IMR-90 (cell line): ENCODE results near the gene CTBP2. TPM values are rescaled to one million over a fixed set of nuclear protein-coding genes. Genes with fewer than 3 reads are reported as not detected.

Experiments
- ATAC-seq: fragments of 200-7000 bp; cut with Tn5 transposase; 2 replicates; pipeline ENCODE4 v1.9.1; 2020; ENCODE audit warnings: low read depth, mild to moderate bottlenecking, moderate library complexity
- BruUV-seq: library from RNA; stranded (reverse); fragments of 400-500 nt; replicated peaks from 2 replicates; lab custom pipeline; 2021; lab: Mats Ljungman, UMichigan
- CTCF ChIA-PET: fragments of 300-600 bp; formaldehyde crosslinking; extraction: SDS; loops from one replicate; lab custom pipeline; 2021; ENCODE audit warnings: antibody characterized with exemption; lab: Yijun Ruan, JAX
- POLR2A ChIA-PET: fragments of 300-600 bp; sonication (Branson Sonifier 250); formaldehyde crosslinking; loops from one replicate; lab custom pipeline; 2022; ENCODE audit warnings: antibody characterized with exemption; ENCODE audit not compliant: unreplicated experiment; lab: Charles Lee
- DNase-seq: peaks from one replicate; pipeline ENCODE4 v3.0.0; 2013
- H2AFZ ChIP-seq: replicated peaks from 2 replicates; pipeline ENCODE3; 2013; ENCODE audit warnings: low read length, mild to moderate bottlenecking; ENCODE audit not compliant: poor library complexity
- H2AK5ac ChIP-seq: 2 replicates; pipeline ENCODE4 v1.6.1; 2013; ENCODE audit warnings: low read depth, low read length, inconsistent platforms
- H2AK9ac ChIP-seq: replicated peaks from 2 replicates; pipeline ENCODE3; 2013; ENCODE audit warnings: mild to moderate bottlenecking, low read depth, low read length, moderate library complexity; ENCODE audit not compliant: poor library complexity
- H2BK120ac ChIP-seq: 2 replicates; pipeline ENCODE4 v1.6.1; 2013; ENCODE audit warnings: low read depth, low read length, inconsistent platforms
- H2BK15ac ChIP-seq: 3 replicates; pipeline ENCODE4 v1.6.1; 2013; ENCODE audit warnings: low read depth, low read length, inconsistent platforms
- H2BK20ac ChIP-seq: 2 replicates; pipeline ENCODE4 v1.6.1; 2013; ENCODE audit warnings: low read depth, mild to moderate bottlenecking, inconsistent platforms, low read length, moderate library complexity
- H2BK5ac ChIP-seq: 2 replicates; pipeline ENCODE4 v1.6.1; 2013; ENCODE audit warnings: mild to moderate bottlenecking, low read depth, low read length, inconsistent platforms; ENCODE audit not compliant: poor library complexity, severe bottlenecking
- H3K14ac ChIP-seq: replicated peaks from 2 replicates; pipeline ENCODE4 v1.6.1; 2013; ENCODE audit warnings: low read depth, low read length, inconsistent platforms
- H3K18ac ChIP-seq: 2 replicates; pipeline ENCODE4 v1.6.1; 2013; ENCODE audit warnings: low read depth, low read length, control low read depth
- H3K23ac ChIP-seq: 2 replicates; pipeline ENCODE4 v1.6.1; 2013; ENCODE audit warnings: low read depth, low read length, inconsistent platforms
- H3K27ac ChIP-seq: 2 replicates; pipeline ENCODE4 v1.5.1; 2013; ENCODE audit warnings: mild to moderate bottlenecking, control low read depth, low read length; ENCODE audit not compliant: insufficient read depth
- H3K27me3 ChIP-seq: 2 replicates; pipeline ENCODE4 v1.6.1; 2013; ENCODE audit warnings: low read length; ENCODE audit not compliant: control insufficient read depth, insufficient read depth
- H3K36me3 ChIP-seq: 2 replicates; pipeline ENCODE4 v1.6.1; 2013; ENCODE audit warnings: low read length, mixed read lengths; ENCODE audit not compliant: control insufficient read depth, insufficient read depth
- H3K4ac ChIP-seq: 2 replicates; pipeline ENCODE4 v1.6.1; 2013; ENCODE audit warnings: low read depth, low read length, inconsistent platforms
- H3K4me1 ChIP-seq: 2 replicates; pipeline ENCODE4 v1.6.1; 2013; ENCODE audit warnings: low read length, mixed read lengths; ENCODE audit not compliant: control insufficient read depth, insufficient read depth
- H3K4me2 ChIP-seq: 2 replicates; pipeline ENCODE4 v1.6.1; 2013; ENCODE audit warnings: low read depth, mild to moderate bottlenecking, control low read depth, low read length, moderate library complexity
- H3K4me3 ChIP-seq: 2 replicates; pipeline ENCODE4 v1.5.1; 2013; ENCODE audit warnings: low read depth, mild to moderate bottlenecking, control low read depth, low read length, moderate library complexity; ENCODE audit not compliant: insufficient read depth
- H3K56ac ChIP-seq: 2 replicates; pipeline ENCODE4 v1.6.1; 2013; ENCODE audit warnings: low read length, inconsistent platforms; ENCODE audit not compliant: insufficient read depth; ENCODE audit errors: extremely low read depth
- H3K79me1 ChIP-seq, 2 experiments: 2 replicates each; pipeline ENCODE4 v1.6.1; 2013; ENCODE audit warnings: low read length in 2 of 2, inconsistent platforms in 1 of 2, low read depth in 1 of 2
- H3K9ac ChIP-seq: 2 replicates; pipeline ENCODE4 v1.6.1; 2013; ENCODE audit warnings: low read depth, low read length, control low read depth
- H3K9me1 ChIP-seq: 2 replicates; pipeline ENCODE4 v1.6.1; 2013; ENCODE audit warnings: low read length, inconsistent platforms; ENCODE audit not compliant: insufficient read depth
- H3K9me3 ChIP-seq: 2 replicates; pipeline ENCODE4 v1.6.1; 2013; ENCODE audit warnings: low read length; ENCODE audit not compliant: control insufficient read depth, insufficient read depth
- H4K20me1 ChIP-seq: 2 replicates; pipeline ENCODE4 v1.6.1; 2013; ENCODE audit warnings: low read length, inconsistent platforms; ENCODE audit not compliant: insufficient read depth
- H4K5ac ChIP-seq: 2 replicates; pipeline ENCODE4 v1.6.1; 2013; ENCODE audit warnings: mild to moderate bottlenecking, low read depth, low read length, control low read depth
- H4K8ac ChIP-seq, 2 experiments: 2 replicates each; pipeline ENCODE4 v1.6.1; 2013; ENCODE audit warnings: low read depth in 2 of 2, low read length in 2 of 2, control low read depth in 1 of 2, inconsistent platforms in 1 of 2
- H4K91ac ChIP-seq: 2 replicates; pipeline ENCODE4 v1.6.1; 2013; ENCODE audit warnings: low read depth, low read length, inconsistent platforms; ENCODE audit not compliant: insufficient read depth
- BHLHE40 ChIP-seq: fragments of 150-350 bp; IDR thresholded peaks from 2 replicates; pipeline ENCODE4 v1.6.1; 2016; ENCODE audit warnings: mild to moderate bottlenecking, low read depth, low read length
- CEBPB ChIP-seq: IDR thresholded peaks from 2 replicates; pipeline ENCODE4 v1.6.1; 2012; ENCODE audit warnings: low read depth, low read length, improper control_type of control experiment
- CHD1 ChIP-seq: IDR thresholded peaks from 2 replicates; pipeline ENCODE4 v1.6.1; 2012; ENCODE audit warnings: low read depth, low read length, improper control_type of control experiment
- FOS ChIP-seq: fragments of 150-350 bp; IDR thresholded peaks from 2 replicates; pipeline ENCODE4 v1.6.1; 2016; ENCODE audit warnings: low read depth, low read length
- MAFK ChIP-seq: IDR thresholded peaks from 2 replicates; pipeline ENCODE4 v1.6.1; 2012; ENCODE audit warnings: low read depth, low read length, improper control_type of control experiment
- MAZ ChIP-seq: IDR thresholded peaks from 2 replicates; pipeline ENCODE4 v1.6.1; 2012; ENCODE audit warnings: low read depth, mild to moderate bottlenecking, low read length, improper control_type of control experiment, moderate library complexity, borderline replicate concordance
- MXI1 ChIP-seq: IDR thresholded peaks from 2 replicates; pipeline ENCODE4 v1.6.1; 2012; ENCODE audit warnings: low read depth, mild to moderate bottlenecking, low read length, moderate library complexity, borderline replicate concordance
- NFE2L2 ChIP-seq: fragments of 150-350 bp; IDR thresholded peaks from 2 replicates; pipeline ENCODE4 v1.6.1; 2016; ENCODE audit warnings: low read depth, mild to moderate bottlenecking, low read length
- POLR2A ChIP-seq: IDR thresholded peaks from 2 replicates; pipeline ENCODE4 v1.6.1; 2012; ENCODE audit warnings: mild to moderate bottlenecking, low read depth, low read length
- RAD21 ChIP-seq: IDR thresholded peaks from 2 replicates; pipeline ENCODE4 v1.6.1; 2012; ENCODE audit warnings: low read length, improper control_type of control experiment
- RFX5 ChIP-seq: IDR thresholded peaks from 2 replicates; pipeline ENCODE4 v1.8.0; 2012; ENCODE audit warnings: low read depth, mild to moderate bottlenecking, low read length, moderate library complexity
- SMC3 ChIP-seq: fragments of 150-350 bp; IDR thresholded peaks from 2 replicates; pipeline ENCODE4 v1.6.1; 2016; ENCODE audit warnings: low read depth, mild to moderate bottlenecking, antibody characterized with exemption, low read length, moderate library complexity
- WGBS, 2 experiments: methylation state at CpG; one replicate each; pipeline versions ENCODE4 v1.1.5 to v1.1.7; 2013; ENCODE audit warnings: missing lambda C conversion rate in 2 of 2; ENCODE audit not compliant: insufficient read length in 1 of 2; ENCODE audit errors: extremely low coverage in 2 of 2; 5-methylcytosine and 5-hydroxymethylcytosine counted together
- dilution Hi-C: fragments of 300-500 bp; cut with HindIII; formaldehyde crosslinking; loops from one replicate; pipeline ENCODE4 v1.14.3; 2018; ENCODE audit warnings: low sequenced_read_pairs; ENCODE audit not compliant: unreplicated experiment
- in situ Hi-C: fragments of 300-500 bp; cut with MboI; formaldehyde crosslinking; loops from 3 replicates; pipeline ENCODE4 v1.14.3; 2019; ENCODE audit warnings: low sequenced_read_pairs, inconsistent platforms, mixed read lengths
- intact Hi-C: fragments of 100-400 bp; cut with micrococcal nuclease; formaldehyde crosslinking; loops from 2 replicates; pipeline ENCODE4 v1.10.0; 2022
- polyA plus RNA-seq, 3 experiments: library from polyadenylated mRNA; depleted of rRNA; stranded (reverse); fragments of >200 nt; gene quantifications; 2 replicates each; pipeline ENCODE4 v1.2.3, GENCODE V29; 2012; ENCODE audit warnings: low replicate concordance in 1 of 3
- total RNA-seq: library from RNA; depleted of rRNA; stranded (reverse); fragments of >200 nt; gene quantifications from 2 replicates; pipeline ENCODE4 v1.2.3, GENCODE V29; 2012
- TF ChIP-seq, protein P1 (sequence below): conservative IDR thresholded peaks from 2 replicates; pipeline ENCODE4 v1.5.1; 2012; ENCODE audit warnings: mild to moderate bottlenecking, low read depth, low read length, improper control_type of control experiment
- TF ChIP-seq, protein P2 (sequence below): fragments of 150-350 bp; IDR thresholded peaks from 2 replicates; pipeline ENCODE4 v1.6.1; 2016; ENCODE audit warnings: low read depth, mild to moderate bottlenecking, low read length, moderate library complexity, borderline replicate concordance

Gene CTBP2
- total and polyA plus RNA-seq, 2 of the 4 experiments (the other 2 are of a cell fraction): 81.0 to 86.6 TPM

DNA sequence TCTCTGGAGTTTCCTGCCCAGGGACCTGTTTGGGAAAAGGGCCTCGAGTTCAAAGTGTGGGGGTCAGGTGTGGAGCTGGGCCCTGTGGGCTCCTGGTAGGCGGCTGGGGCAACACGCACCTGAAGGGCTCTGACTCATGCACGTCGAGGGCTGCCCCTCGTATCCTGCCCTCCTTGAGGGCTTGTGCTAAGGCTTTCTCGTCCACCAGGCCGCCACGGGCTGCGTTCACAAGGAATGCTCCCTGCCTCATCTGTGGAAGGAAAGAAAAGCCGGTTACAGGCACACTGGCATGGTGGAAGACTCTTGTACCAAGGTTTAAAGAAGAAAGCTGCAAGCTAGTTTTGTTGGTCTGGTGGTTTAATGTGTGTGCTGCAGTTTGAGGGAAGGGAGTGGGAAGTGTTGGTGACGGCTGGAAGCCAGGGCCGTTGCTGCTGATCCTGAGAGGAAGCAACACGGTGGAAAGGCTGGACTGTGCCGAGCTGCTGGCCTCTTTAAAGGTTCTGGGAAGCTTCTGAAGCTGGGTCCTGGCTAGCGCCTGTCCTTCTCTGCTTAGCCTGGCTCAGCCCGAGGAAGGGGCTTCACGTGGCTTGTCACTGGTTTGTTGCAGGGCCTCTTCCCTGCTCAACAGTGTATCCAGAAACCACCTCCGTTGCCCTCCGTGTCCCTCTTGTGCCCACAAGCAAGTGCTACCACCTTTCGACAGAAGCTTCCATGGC is 166.5 kb downstream of the CTBP2 start:
- intact Hi-C loops: loop anchor here (5.0 to 10.0 kb wide), 2 partner anchors 348 to 721 kb away; partner anchors contain the start of gene EDRF1
- Histone ChIP-seq H3K4ac (no peak overlapping the region), H3K14ac (no peak overlapping the region), H3K36me3 (peaks cover 81% of the 10 kb centered on the region), H2BK20ac (no peak overlapping the region), H2AK9ac (no peak overlapping the region), H3K56ac (no peak overlapping the region), H2BK120ac (no peak overlapping the region), H4K5ac (no peak overlapping the region), H4K8ac (no peak overlapping the region), H3K23ac (no peak overlapping the region), H2BK5ac (no peak overlapping the region), H3K18ac (no peak overlapping the region), H3K79me1 (peaks cover 9 to 49% of the 10 kb centered on the region in 2 experiments; a peak in 3 of 4 replicates), H3K4me2 (no peak overlapping the region), H3K9me1 (peaks cover 2% of the 10 kb centered on the region; the same call in 1 of the 2 replicates), H3K9ac (no peak overlapping the region), H3K27me3 (no peaks in the 10 kb centered on the region), H3K4me3 (no peak overlapping the region), H2AK5ac (no peak overlapping the region), H3K4me1 (peaks cover 4% of the 10 kb centered on the region; the same call in 1 of the 2 replicates), H3K27ac (no peak overlapping the region), H3K9me3 (no peaks in the 10 kb centered on the region), H4K91ac (no peak overlapping the region), H2AFZ (no peak overlapping the region), H2BK15ac (no peak overlapping the region), H4K20me1 (peaks cover 28% of the 10 kb centered on the region)
- dilution Hi-C loops: no loop called here
- in situ Hi-C loops: loop anchor here (25.0 kb wide), 1 partner anchor 457 kb away; no protein-coding TSS in a partner anchor
- BruUV-seq: no TSS peak
- DNase-seq (no peak), ATAC-seq (no peak)
- ChIA-PET CTCF (no interaction called here), POLR2A (no interaction called here)
- 94% methylated on average over 13 of the region's 21 CpGs; no CpG with 5 or more reads in 1 of the 2 experiments for WGBS, 2 experiments
- TF ChIP-seq RFX5 (no peak), SMC3 (no peak), BHLHE40 (no peak), CHD1 (no peak), RAD21 (no peak), MAFK (no peak), MAZ (no peak), CEBPB (no peak), FOS (no peak), MXI1 (no peak), POLR2A (no peak), NFE2L2 (no peak)
- TF ChIP-seq, protein P1, sequence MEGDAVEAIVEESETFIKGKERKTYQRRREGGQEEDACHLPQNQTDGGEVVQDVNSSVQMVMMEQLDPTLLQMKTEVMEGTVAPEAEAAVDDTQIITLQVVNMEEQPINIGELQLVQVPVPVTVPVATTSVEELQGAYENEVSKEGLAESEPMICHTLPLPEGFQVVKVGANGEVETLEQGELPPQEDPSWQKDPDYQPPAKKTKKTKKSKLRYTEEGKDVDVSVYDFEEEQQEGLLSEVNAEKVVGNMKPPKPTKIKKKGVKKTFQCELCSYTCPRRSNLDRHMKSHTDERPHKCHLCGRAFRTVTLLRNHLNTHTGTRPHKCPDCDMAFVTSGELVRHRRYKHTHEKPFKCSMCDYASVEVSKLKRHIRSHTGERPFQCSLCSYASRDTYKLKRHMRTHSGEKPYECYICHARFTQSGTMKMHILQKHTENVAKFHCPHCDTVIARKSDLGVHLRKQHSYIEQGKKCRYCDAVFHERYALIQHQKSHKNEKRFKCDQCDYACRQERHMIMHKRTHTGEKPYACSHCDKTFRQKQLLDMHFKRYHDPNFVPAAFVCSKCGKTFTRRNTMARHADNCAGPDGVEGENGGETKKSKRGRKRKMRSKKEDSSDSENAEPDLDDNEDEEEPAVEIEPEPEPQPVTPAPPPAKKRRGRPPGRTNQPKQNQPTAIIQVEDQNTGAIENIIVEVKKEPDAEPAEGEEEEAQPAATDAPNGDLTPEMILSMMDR: no peak
- TF ChIP-seq, protein P2, sequence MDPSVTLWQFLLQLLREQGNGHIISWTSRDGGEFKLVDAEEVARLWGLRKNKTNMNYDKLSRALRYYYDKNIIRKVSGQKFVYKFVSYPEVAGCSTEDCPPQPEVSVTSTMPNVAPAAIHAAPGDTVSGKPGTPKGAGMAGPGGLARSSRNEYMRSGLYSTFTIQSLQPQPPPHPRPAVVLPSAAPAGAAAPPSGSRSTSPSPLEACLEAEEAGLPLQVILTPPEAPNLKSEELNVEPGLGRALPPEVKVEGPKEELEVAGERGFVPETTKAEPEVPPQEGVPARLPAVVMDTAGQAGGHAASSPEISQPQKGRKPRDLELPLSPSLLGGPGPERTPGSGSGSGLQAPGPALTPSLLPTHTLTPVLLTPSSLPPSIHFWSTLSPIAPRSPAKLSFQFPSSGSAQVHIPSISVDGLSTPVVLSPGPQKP: no peak
